GM23338 (cell line): ENCODE results near the gene IQCE. TPM values are rescaled to one million over a fixed set of nuclear protein-coding genes. Genes with fewer than 3 reads are reported as not detected.

ENCODE experiments used
- ATAC-seq: fragments of 200-7000 bp; cut with Tn5 transposase; 3 replicates; pipeline ENCODE4 v1.9.1; 2020
- DNase-seq: peaks from one replicate; pipeline ENCODE4 v3.0.0-alpha.2; 2015; ENCODE audit warnings: low spot score
- H2AFZ ChIP-seq: fragments of 200-600 bp; sonication (generic); 2 replicates; pipeline ENCODE4 v1.8.0; 2016; ENCODE audit warnings: antibody characterized with exemption, mild to moderate bottlenecking, moderate library complexity
- H3F3A ChIP-seq: fragments of 200-600 bp; sonication (generic); replicated peaks from 2 replicates; pipeline ENCODE4 v1.8.0; 2017; ENCODE audit warnings: antibody characterized with exemption, mixed run types, low read depth
- H3K27ac ChIP-seq: fragments of 200-600 bp; sonication (generic); 2 replicates; pipeline ENCODE4 v1.6.1; 2016; ENCODE audit warnings: low read depth
- H3K27me3 ChIP-seq: fragments of 200-600 bp; sonication (generic); 2 replicates; pipeline ENCODE4 v1.8.0; 2016; ENCODE audit warnings: mild to moderate bottlenecking, mixed run types, moderate library complexity; ENCODE audit not compliant: insufficient read depth
- H3K36me3 ChIP-seq: fragments of 200-600 bp; sonication (generic); 2 replicates; pipeline ENCODE4 v1.8.0; 2016; ENCODE audit warnings: mild to moderate bottlenecking; ENCODE audit not compliant: insufficient read depth
- H3K4me1 ChIP-seq: fragments of 200-600 bp; sonication (generic); 2 replicates; pipeline ENCODE4 v1.8.0; 2016; ENCODE audit warnings: mild to moderate bottlenecking, moderate library complexity; ENCODE audit not compliant: insufficient read depth
- H3K4me2 ChIP-seq: fragments of 200-600 bp; sonication (generic); 2 replicates; pipeline ENCODE4 v1.7.1; 2017; ENCODE audit warnings: mixed run types
- H3K4me3 ChIP-seq: fragments of 200-600 bp; sonication (generic); 2 replicates; pipeline ENCODE4 v1.6.1; 2016; ENCODE audit warnings: mixed run types
- H3K79me2 ChIP-seq: fragments of 200-600 bp; sonication (generic); replicated peaks from 2 replicates; pipeline ENCODE4 v1.8.0; 2017; ENCODE audit warnings: mild to moderate bottlenecking; ENCODE audit not compliant: insufficient read depth
- H3K9me2 ChIP-seq: fragments of 200-600 bp; sonication (generic); 2 replicates; pipeline ENCODE4 v1.8.0; 2017; ENCODE audit not compliant: insufficient read depth
- H4K20me1 ChIP-seq: fragments of 200-600 bp; sonication (generic); replicated peaks from 2 replicates; pipeline ENCODE4 v1.8.0; 2017; ENCODE audit warnings: mild to moderate bottlenecking; ENCODE audit not compliant: insufficient read depth
- H3K27ac Mint-ChIP-seq: 2 replicates; pipeline ENCODE4 v1.8.0; 2020; ENCODE audit warnings: inconsistent platforms, mild to moderate bottlenecking, moderate library complexity, mixed read lengths
- H3K27me3 Mint-ChIP-seq: 3 replicates; pipeline ENCODE4 v1.8.0; 2022; ENCODE audit warnings: low read depth, mild to moderate bottlenecking, moderate library complexity, mixed read lengths, inconsistent platforms; ENCODE audit not compliant: insufficient read depth, poor library complexity
- H3K36me3 Mint-ChIP-seq: 3 replicates; pipeline ENCODE4 v1.8.0; 2021; ENCODE audit warnings: low read depth, mild to moderate bottlenecking, inconsistent platforms, moderate library complexity, mixed read lengths
- H3K4me1 Mint-ChIP-seq: 3 replicates; pipeline ENCODE4 v1.8.0; 2020; ENCODE audit warnings: mild to moderate bottlenecking, inconsistent platforms, mixed read lengths
- H3K4me3 Mint-ChIP-seq: 3 replicates; pipeline ENCODE4 v1.8.0; 2021; ENCODE audit warnings: moderate library complexity, mild to moderate bottlenecking, inconsistent platforms, mixed read lengths
- H3K9me3 Mint-ChIP-seq: 3 replicates; pipeline ENCODE4 v1.8.0; 2020; ENCODE audit warnings: moderate library complexity, mild to moderate bottlenecking, inconsistent platforms, mixed read lengths
- EZH2phosphoT487 ChIP-seq: fragments of 200-600 bp; sonication (generic); IDR thresholded peaks from one replicate; pipeline ENCODE4 v1.8.1; 2018; ENCODE audit warnings: antibody characterized with exemption; ENCODE audit not compliant: unreplicated experiment
- POLR2AphosphoS5 ChIP-seq: IDR thresholded peaks from 2 replicates; pipeline ENCODE4 v1.6.1; 2016; ENCODE audit warnings: antibody characterized with exemption, low read depth
- ZNF331 ChIP-seq: fragments of 250-450 bp; sonication (Bioruptor Pico); IDR thresholded peaks from 2 replicates; pipeline ENCODE4 v1.5.0; 2020; ENCODE audit warnings: low read depth, mild to moderate bottlenecking, moderate library complexity
- ZNF462 ChIP-seq: fragments of 250-450 bp; sonication (Bioruptor Pico); IDR thresholded peaks from 2 replicates; pipeline ENCODE4 v1.5.0; 2020; ENCODE audit warnings: mild to moderate bottlenecking, moderate library complexity
- polyA plus RNA-seq: library from polyadenylated mRNA; unstranded; fragments of >200 nt; fragmentation: Nextera tagmentation; extraction: Ambion mirVana; gene quantifications from 2 replicates; pipeline ENCODE4 v1.2.1, GENCODE V29; 2016
- total RNA-seq: library from RNA; depleted of rRNA; stranded (reverse); fragments of >200 nt; shearing (Covaris generic); gene quantifications from 2 replicates; pipeline ENCODE4 v1.2.3, GENCODE V29; 2014
- TF ChIP-seq, protein P1 (sequence below), 2 experiments: fragments of 200-600 bp in 1 of 2; sonication (generic) in 1 of 2; conservative IDR thresholded peaks; 2 replicates each; pipeline versions ENCODE4 v1.5.1 to v1.6.1; 2016 to 2017; ENCODE audit warnings: antibody characterized with exemption in 2 of 2, low read depth in 2 of 2, mild to moderate bottlenecking in 2 of 2, moderate library complexity in 1 of 2

The IQCE gene
- total and polyA plus RNA-seq, 2 experiments from 2014 or later: 5.0 to 7.7 TPM

- peaks cover 36% of the 10 kb centered on the region for H3K36me3 Mint-ChIP-seq
- no peak overlapping the region for H3K4me3 ChIP-seq
- TF ChIP-seq ZNF462: no peak
- no peak for TF ChIP-seq EZH2phosphoT487
- TF ChIP-seq POLR2AphosphoS5: no peak
- TF ChIP-seq ZNF331 (CRISPR knock-in tag): no peak
- H3K27ac ChIP-seq: no peak overlapping the region
- H3F3A ChIP-seq: 0 out of 2 replicates have a peak, but pooled peaks cover 4% of the 10 kb centered on the region
- peaks cover 9% of the 10 kb centered on the region for H3K4me1 ChIP-seq
- H3K4me1 Mint-ChIP-seq: peaks cover 7% of the 10 kb centered on the region
- H3K27ac Mint-ChIP-seq: peak overlapping the region; percentile 15; the same call in 1 of the 2 replicates
- no peaks in the 10 kb centered on the region for H4K20me1 ChIP-seq
- H3K79me2 ChIP-seq: no peaks in the 10 kb centered on the region; the same call in 1 of the 2 replicates
- H3K4me3 Mint-ChIP-seq: no peak overlapping the region
- no peaks in the 10 kb centered on the region for H3K9me2 ChIP-seq
- peaks cover 6% of the 10 kb centered on the region; the same call in 1 of the 2 replicates for H3K36me3 ChIP-seq
- H3K4me2 ChIP-seq: no peak overlapping the region
- H3K27me3 ChIP-seq: no peaks in the 10 kb centered on the region
- H3K27me3 Mint-ChIP-seq: peaks cover 18% of the 10 kb centered on the region
- DNase-seq (no peak), ATAC-seq (no peak)
- no peak overlapping the region for H2AFZ ChIP-seq
- H3K9me3 Mint-ChIP-seq: no peaks in the 10 kb centered on the region
Measured at GRCh38 chr7:2650451-2650850, 91.7 kb downstream of the IQCE start.

DNA sequence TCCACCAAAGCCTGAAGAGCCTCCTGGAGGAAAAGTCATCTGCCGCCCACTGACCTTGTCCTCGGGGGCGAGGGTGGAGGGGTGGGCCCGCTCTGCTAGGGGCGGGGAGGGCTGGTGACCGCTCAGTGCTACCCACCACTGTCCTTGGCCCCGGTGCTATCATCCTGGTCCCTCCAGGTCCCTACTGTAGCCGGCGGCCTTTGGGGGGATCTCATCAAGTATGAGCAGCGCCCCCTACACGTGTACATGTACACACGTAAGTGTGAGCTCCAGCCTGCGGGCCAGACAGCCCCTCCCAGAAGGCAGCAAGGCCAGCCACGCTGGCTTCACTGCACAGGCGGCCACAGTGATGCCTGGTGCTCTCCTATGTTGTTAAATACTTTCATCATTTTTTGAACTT lies 92.6 kb downstream of the IQCE start:
- H3F3A ChIP-seq: 0 out of 2 replicates have a peak, but pooled peaks cover 4% of the 10 kb centered on the region
- no peak overlapping the region for H3K4me3 ChIP-seq
- peak; percentile 79 for DNase-seq
- peak; percentile 11 for ATAC-seq
- no peak overlapping the region for H3K27ac ChIP-seq
- Mint-ChIP-seq H3K27me3 (peaks cover 12% of the 10 kb centered on the region), H3K9me3 (no peaks in the 10 kb centered on the region), H3K4me3 (no peak overlapping the region), H3K36me3 (peaks cover 39% of the 10 kb centered on the region), H3K4me1 (peaks cover 3% of the 10 kb centered on the region; the same call in 2 of the 3 replicates), H3K27ac (no peak overlapping the region)
- TF ChIP-seq POLR2AphosphoS5: no peak
- TF ChIP-seq, protein P1, sequence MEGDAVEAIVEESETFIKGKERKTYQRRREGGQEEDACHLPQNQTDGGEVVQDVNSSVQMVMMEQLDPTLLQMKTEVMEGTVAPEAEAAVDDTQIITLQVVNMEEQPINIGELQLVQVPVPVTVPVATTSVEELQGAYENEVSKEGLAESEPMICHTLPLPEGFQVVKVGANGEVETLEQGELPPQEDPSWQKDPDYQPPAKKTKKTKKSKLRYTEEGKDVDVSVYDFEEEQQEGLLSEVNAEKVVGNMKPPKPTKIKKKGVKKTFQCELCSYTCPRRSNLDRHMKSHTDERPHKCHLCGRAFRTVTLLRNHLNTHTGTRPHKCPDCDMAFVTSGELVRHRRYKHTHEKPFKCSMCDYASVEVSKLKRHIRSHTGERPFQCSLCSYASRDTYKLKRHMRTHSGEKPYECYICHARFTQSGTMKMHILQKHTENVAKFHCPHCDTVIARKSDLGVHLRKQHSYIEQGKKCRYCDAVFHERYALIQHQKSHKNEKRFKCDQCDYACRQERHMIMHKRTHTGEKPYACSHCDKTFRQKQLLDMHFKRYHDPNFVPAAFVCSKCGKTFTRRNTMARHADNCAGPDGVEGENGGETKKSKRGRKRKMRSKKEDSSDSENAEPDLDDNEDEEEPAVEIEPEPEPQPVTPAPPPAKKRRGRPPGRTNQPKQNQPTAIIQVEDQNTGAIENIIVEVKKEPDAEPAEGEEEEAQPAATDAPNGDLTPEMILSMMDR (conservative IDR thresholded peaks at IDR 0.05; ENCODE audit: low read depth in 2 of 2): peak; percentile 32 to 63; a peak in 3 of 4 replicates
- H3K27me3 ChIP-seq: no peaks in the 10 kb centered on the region
- H4K20me1 ChIP-seq: no peaks in the 10 kb centered on the region
- no peak overlapping the region for H2AFZ ChIP-seq
- peaks cover 6% of the 10 kb centered on the region; the same call in 1 of the 2 replicates for H3K36me3 ChIP-seq
- no peak overlapping the region for H3K4me2 ChIP-seq
- no peaks in the 10 kb centered on the region for H3K9me2 ChIP-seq
- H3K4me1 ChIP-seq: peaks cover 4% of the 10 kb centered on the region; the same call in 1 of the 2 replicates
- H3K79me2 ChIP-seq: no peaks in the 10 kb centered on the region; the same call in 1 of the 2 replicates
